ENCODE measurements around the gene SERPINA5.

DNA sequence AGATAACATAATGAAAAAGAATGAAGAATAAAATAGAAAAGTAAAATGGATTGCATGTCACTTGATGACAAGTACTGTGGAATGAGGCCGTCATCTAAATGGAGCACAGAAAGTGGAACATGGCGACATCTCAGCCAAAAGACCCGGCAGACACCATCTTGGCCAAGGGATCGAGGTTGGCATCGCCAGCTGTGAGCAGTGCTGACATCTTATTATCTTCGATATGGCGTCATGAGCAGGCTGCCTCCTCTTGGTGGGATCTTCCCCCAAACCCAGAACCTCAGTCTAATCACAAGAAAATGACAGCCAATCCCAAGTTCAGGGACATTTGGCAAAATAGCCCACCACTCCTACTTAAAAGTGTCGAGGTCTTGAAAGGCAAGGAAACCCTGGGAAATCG, 15.1 kb downstream of the SERPINA5 start:
- TF ChIP-seq ZFP3 (tag by site-specific recombination; IDR thresholded peaks at IDR 0.05; ENCODE audit: low read depth) (no peak), ZNF391 (tag by site-specific recombination; IDR thresholded peaks at IDR 0.05; ENCODE audit: borderline replicate concordance, low read depth) (no peak), ELK4 (IDR thresholded peaks at IDR 0.05; ENCODE audit: borderline replicate concordance, low read depth, low read length) (no peak), ZNF791 (tag by site-specific recombination; IDR thresholded peaks at IDR 0.05) (no peak), OSR2 (tag by site-specific recombination; IDR thresholded peaks at IDR 0.05) (no peak), ZNF677 (tag by site-specific recombination; IDR thresholded peaks at IDR 0.05) (no peak), CTCF (tag by site-specific recombination; IDR thresholded peaks at IDR 0.05) (no peak), ZNF121 (tag by site-specific recombination; IDR thresholded peaks at IDR 0.05) (no peak)
- TF ChIP-seq, protein P1, sequence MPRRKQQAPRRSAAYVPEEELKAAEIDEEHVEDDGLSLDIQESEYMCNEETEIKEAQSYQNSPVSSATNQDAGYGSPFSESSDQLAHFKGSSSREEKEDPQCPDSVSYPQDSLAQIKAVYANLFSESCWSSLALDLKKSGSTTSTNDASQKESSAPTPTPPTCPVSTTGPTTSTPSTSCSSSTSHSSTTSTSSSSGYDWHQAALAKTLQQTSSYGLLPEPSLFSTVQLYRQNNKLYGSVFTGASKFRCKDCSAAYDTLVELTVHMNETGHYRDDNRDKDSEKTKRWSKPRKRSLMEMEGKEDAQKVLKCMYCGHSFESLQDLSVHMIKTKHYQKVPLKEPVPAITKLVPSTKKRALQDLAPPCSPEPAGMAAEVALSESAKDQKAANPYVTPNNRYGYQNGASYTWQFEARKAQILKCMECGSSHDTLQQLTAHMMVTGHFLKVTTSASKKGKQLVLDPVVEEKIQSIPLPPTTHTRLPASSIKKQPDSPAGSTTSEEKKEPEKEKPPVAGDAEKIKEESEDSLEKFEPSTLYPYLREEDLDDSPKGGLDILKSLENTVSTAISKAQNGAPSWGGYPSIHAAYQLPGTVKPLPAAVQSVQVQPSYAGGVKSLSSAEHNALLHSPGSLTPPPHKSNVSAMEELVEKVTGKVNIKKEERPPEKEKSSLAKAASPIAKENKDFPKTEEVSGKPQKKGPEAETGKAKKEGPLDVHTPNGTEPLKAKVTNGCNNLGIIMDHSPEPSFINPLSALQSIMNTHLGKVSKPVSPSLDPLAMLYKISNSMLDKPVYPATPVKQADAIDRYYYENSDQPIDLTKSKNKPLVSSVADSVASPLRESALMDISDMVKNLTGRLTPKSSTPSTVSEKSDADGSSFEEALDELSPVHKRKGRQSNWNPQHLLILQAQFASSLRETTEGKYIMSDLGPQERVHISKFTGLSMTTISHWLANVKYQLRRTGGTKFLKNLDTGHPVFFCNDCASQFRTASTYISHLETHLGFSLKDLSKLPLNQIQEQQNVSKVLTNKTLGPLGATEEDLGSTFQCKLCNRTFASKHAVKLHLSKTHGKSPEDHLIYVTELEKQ (tag by site-specific recombination; IDR thresholded peaks at IDR 0.05; ENCODE audit: borderline replicate concordance) = no peak

Measured in HEK293 (cell line).